ENCODE results near the gene CNPPD1. TPM values are rescaled to one million over a fixed set of nuclear protein-coding genes. Genes with fewer than 3 reads are reported as not detected.

The CNPPD1 gene
- total RNA-seq, 1 experiment from 2014 or later = 40.6 TPM

GRCh38 chr2:219131744-219132143, 45.0 kb downstream of the CNPPD1 start:
- intact Hi-C loops (cut with micrococcal nuclease; ENCODE audit: unreplicated experiment) = no loop called here
- CTCF ChIA-PET = interaction anchor here (1.2 kb wide), 1 partner anchor 20 kb away, joined by 3 read pairs; no protein-coding TSS in a partner anchor
- TF ChIP-seq CTCF (IDR thresholded peaks at IDR 0.05; ENCODE audit: unreplicated experiment) = no peak
- Mint-ChIP-seq H3K9me3 (ENCODE audit: low read depth, unreplicated experiment) (no peaks in the 10 kb centered on the region), H3K4me1 (ENCODE audit: low read depth, unreplicated experiment) (peaks cover 14% of the 10 kb centered on the region), H3K27ac (ENCODE audit: unreplicated experiment) (no peak overlapping the region), H3K36me3 (ENCODE audit: insufficient read depth, unreplicated experiment) (peaks cover under 1% of the 10 kb centered on the region), H3K4me3 (ENCODE audit: low read depth, unreplicated experiment) (no peak overlapping the region), H3K27me3 (ENCODE audit: unreplicated experiment) (no peaks in the 10 kb centered on the region)
- no TSS peak for BruUV-seq (replicated peaks)
- no peak for DNase-seq

- Mint-ChIP-seq H3K9me3 (ENCODE audit: low read depth, unreplicated experiment) (no peaks in the 10 kb centered on the region), H3K36me3 (ENCODE audit: insufficient read depth, unreplicated experiment) (peaks cover 5% of the 10 kb centered on the region), H3K27ac (ENCODE audit: unreplicated experiment) (no peak overlapping the region), H3K4me1 (ENCODE audit: low read depth, unreplicated experiment) (peaks cover 18% of the 10 kb centered on the region), H3K4me3 (ENCODE audit: low read depth, unreplicated experiment) (no peak overlapping the region), H3K27me3 (ENCODE audit: unreplicated experiment) (no peaks in the 10 kb centered on the region)
- CTCF ChIA-PET = no interaction called here
- DNase-seq = no peak
- no peak for TF ChIP-seq CTCF (IDR thresholded peaks at IDR 0.05; ENCODE audit: unreplicated experiment)
- no TSS peak for BruUV-seq (replicated peaks)
- intact Hi-C loops (cut with micrococcal nuclease; ENCODE audit: unreplicated experiment) = no loop called here
Observed at GRCh38 chr2:219131327-219131726, 45.4 kb downstream of the CNPPD1 start.

- Mint-ChIP-seq H3K27me3 (ENCODE audit: unreplicated experiment) (no peaks in the 10 kb centered on the region), H3K36me3 (ENCODE audit: insufficient read depth, unreplicated experiment) (peaks cover 11% of the 10 kb centered on the region), H3K9me3 (ENCODE audit: low read depth, unreplicated experiment) (no peaks in the 10 kb centered on the region), H3K4me3 (ENCODE audit: low read depth, unreplicated experiment) (no peak overlapping the region), H3K27ac (ENCODE audit: unreplicated experiment) (no peak overlapping the region), H3K4me1 (ENCODE audit: low read depth, unreplicated experiment) (peaks cover 35% of the 10 kb centered on the region)
- CTCF ChIA-PET = interaction anchor here (0.7 kb wide), 1 partner anchor 20 kb away, joined by 3 read pairs; no protein-coding TSS in a partner anchor
- no peak for DNase-seq
- TF ChIP-seq CTCF (IDR thresholded peaks at IDR 0.05; ENCODE audit: unreplicated experiment) = no peak
- no TSS peak for BruUV-seq (replicated peaks)
- intact Hi-C loops (cut with micrococcal nuclease; ENCODE audit: unreplicated experiment) = no loop called here
Observed at GRCh38 chr2:219129589-219129988, 47.1 kb downstream of the CNPPD1 start.

- Mint-ChIP-seq H3K27me3 (ENCODE audit: unreplicated experiment) (no peaks in the 10 kb centered on the region), H3K36me3 (ENCODE audit: insufficient read depth, unreplicated experiment) (peaks cover 11% of the 10 kb centered on the region), H3K4me3 (ENCODE audit: low read depth, unreplicated experiment) (no peak overlapping the region), H3K4me1 (ENCODE audit: low read depth, unreplicated experiment) (peaks cover 47% of the 10 kb centered on the region), H3K9me3 (ENCODE audit: low read depth, unreplicated experiment) (no peaks in the 10 kb centered on the region), H3K27ac (ENCODE audit: unreplicated experiment) (no peak overlapping the region)
- CTCF ChIA-PET = interaction anchor here (0.7 to 1.1 kb wide), 3 partner anchors 9 to 24 kb away, joined by 3 read pairs; no protein-coding TSS in a partner anchor
- BruUV-seq (replicated peaks) = no TSS peak
- no peak for DNase-seq
- intact Hi-C loops (cut with micrococcal nuclease; ENCODE audit: unreplicated experiment) = no loop called here
- TF ChIP-seq CTCF (IDR thresholded peaks at IDR 0.05; ENCODE audit: unreplicated experiment) = no peak
Observed at GRCh38 chr2:219128396-219128795, 48.3 kb downstream of the CNPPD1 start.
